ENCODE measurements around the gene SDK1.

- TF ChIP-seq CTCF (IDR thresholded peaks at IDR 0.05; ENCODE audit: low read depth, low read length, poor library complexity, severe bottlenecking) (no peak), EZH2phosphoT487 (IDR thresholded peaks at IDR 0.05; ENCODE audit: borderline replicate concordance, low read length) (no peak)
Measured at GRCh38 chr7:4073750-4074149, 772.7 kb downstream of the SDK1 start.

Measured in DOHH2 (cell line).